Measurements from ENCODE around the gene MFSD2B.
"Not testable (repeated sequence)": the region's sequence is repeated elsewhere in the genome, so short reads cannot be mapped to it uniquely, and the experiment has no call there.

The MFSD2B gene

GRCh38 chr2:24010477-24011249 lies 778 bp downstream of the MFSD2B start:
- WGBS, 2 experiments (ENCODE audit: insufficient coverage in 2 of 2): 82 to 86% methylated on average over 25 to 36 of the region's 37 CpGs
- Histone ChIP-seq H3K4me3 (ENCODE audit: extremely low read depth, insufficient read depth, low read length, poor library complexity, severe bottlenecking) (no peak overlapping the region), H3K27ac (ENCODE audit: low read depth, low read length, severe bottlenecking) (no peak overlapping the region), H3K4me1 (ENCODE audit: control insufficient read depth, insufficient read depth, low read length, poor library complexity, severe bottlenecking) (peaks cover 21% of the 10 kb centered on the region), H3K9me3 (ENCODE audit: control insufficient read depth, low read length) (no peaks in the 10 kb centered on the region), H3K36me3 (ENCODE audit: control insufficient read depth, insufficient read depth, low read length) (no peaks in the 10 kb centered on the region)

- H3K4me1 ChIP-seq (ENCODE audit: control insufficient read depth, insufficient read depth, low read length, poor library complexity, severe bottlenecking): peaks cover 29% of the 10 kb centered on the region
- no peaks in the 10 kb centered on the region for H3K36me3 ChIP-seq (ENCODE audit: control insufficient read depth, insufficient read depth, low read length)
- no peak overlapping the region for H3K27ac ChIP-seq (ENCODE audit: low read depth, low read length, severe bottlenecking)
- no peak overlapping the region for H3K4me3 ChIP-seq (ENCODE audit: extremely low read depth, insufficient read depth, low read length, poor library complexity, severe bottlenecking)
- no peaks in the 10 kb centered on the region for H3K9me3 ChIP-seq (ENCODE audit: control insufficient read depth, low read length)
- 89 to 91% methylated on average over 4 to 6 of the region's 7 CpGs for WGBS, 2 experiments (ENCODE audit: insufficient coverage in 2 of 2)
Measured at GRCh38 chr2:24011250-24012104, 1.6 kb downstream of the MFSD2B start.

GRCh38 chr2:24012521-24013188 lies 2.8 kb downstream of the MFSD2B start:
- no peak overlapping the region for H3K27ac ChIP-seq (ENCODE audit: low read depth, low read length, severe bottlenecking)
- H3K4me1 ChIP-seq (ENCODE audit: control insufficient read depth, insufficient read depth, low read length, poor library complexity, severe bottlenecking): peaks cover 34% of the 10 kb centered on the region
- no peaks in the 10 kb centered on the region for H3K9me3 ChIP-seq (ENCODE audit: control insufficient read depth, low read length)
- WGBS, 2 experiments (ENCODE audit: insufficient coverage in 2 of 2): 80 to 98% methylated on average over 6 to 9 of the region's 9 CpGs
- H3K4me3 ChIP-seq (ENCODE audit: extremely low read depth, insufficient read depth, low read length, poor library complexity, severe bottlenecking): no peak overlapping the region
- no peaks in the 10 kb centered on the region for H3K36me3 ChIP-seq (ENCODE audit: control insufficient read depth, insufficient read depth, low read length)

GRCh38 chr2:24014902-24015301 lies 5.0 kb downstream of the MFSD2B start:
- 65 to 69% methylated on average over 2 of the region's 6 CpGs for WGBS, 2 experiments (ENCODE audit: insufficient coverage in 2 of 2)
- not testable (repeated sequence) for H3K36me3 ChIP-seq (ENCODE audit: control insufficient read depth, insufficient read depth, low read length); H3K4me3 ChIP-seq (ENCODE audit: extremely low read depth, insufficient read depth, low read length, poor library complexity, severe bottlenecking); H3K27ac ChIP-seq (ENCODE audit: low read depth, low read length, severe bottlenecking); H3K9me3 ChIP-seq (ENCODE audit: control insufficient read depth, low read length)
- H3K4me1 ChIP-seq (ENCODE audit: control insufficient read depth, insufficient read depth, low read length, poor library complexity, severe bottlenecking): peaks cover 38% of the 10 kb centered on the region

GRCh38 chr2:24015562-24016375 lies 5.9 kb downstream of the MFSD2B start:
- H3K36me3 ChIP-seq (ENCODE audit: control insufficient read depth, insufficient read depth, low read length): no peaks in the 10 kb centered on the region
- H3K4me3 ChIP-seq (ENCODE audit: extremely low read depth, insufficient read depth, low read length, poor library complexity, severe bottlenecking): no peak overlapping the region
- WGBS, 2 experiments (ENCODE audit: insufficient coverage in 2 of 2): 62 to 68% methylated on average over 9 of the region's 11 CpGs
- peak overlapping the region; percentile 81 for H3K27ac ChIP-seq (ENCODE audit: low read depth, low read length, severe bottlenecking)
- H3K4me1 ChIP-seq (ENCODE audit: control insufficient read depth, insufficient read depth, low read length, poor library complexity, severe bottlenecking): peaks cover 38% of the 10 kb centered on the region
- H3K9me3 ChIP-seq (ENCODE audit: control insufficient read depth, low read length): no peaks in the 10 kb centered on the region

GRCh38 chr2:24016376-24016761 lies 6.5 kb downstream of the MFSD2B start:
- Histone ChIP-seq H3K4me1 (ENCODE audit: control insufficient read depth, insufficient read depth, low read length, poor library complexity, severe bottlenecking) (peaks cover 38% of the 10 kb centered on the region), H3K36me3 (ENCODE audit: control insufficient read depth, insufficient read depth, low read length) (no peaks in the 10 kb centered on the region), H3K9me3 (ENCODE audit: control insufficient read depth, low read length) (no peaks in the 10 kb centered on the region), H3K27ac (ENCODE audit: low read depth, low read length, severe bottlenecking) (peak overlapping the region; percentile 81), H3K4me3 (ENCODE audit: extremely low read depth, insufficient read depth, low read length, poor library complexity, severe bottlenecking) (no peak overlapping the region)
- WGBS, 2 experiments (ENCODE audit: insufficient coverage in 2 of 2): 81 to 91% methylated on average over 3 to 7 of the region's 9 CpGs

GRCh38 chr2:24016853-24017703 lies 7.2 kb downstream of the MFSD2B start:
- WGBS, 2 experiments (ENCODE audit: insufficient coverage in 2 of 2): 92 to 96% methylated on average over 25 to 32 of the region's 35 CpGs
- H3K9me3 ChIP-seq (ENCODE audit: control insufficient read depth, low read length): no peaks in the 10 kb centered on the region
- peaks cover 38% of the 10 kb centered on the region for H3K4me1 ChIP-seq (ENCODE audit: control insufficient read depth, insufficient read depth, low read length, poor library complexity, severe bottlenecking)
- H3K4me3 ChIP-seq (ENCODE audit: extremely low read depth, insufficient read depth, low read length, poor library complexity, severe bottlenecking): no peak overlapping the region
- peak overlapping the region; percentile 81 for H3K27ac ChIP-seq (ENCODE audit: low read depth, low read length, severe bottlenecking)
- no peaks in the 10 kb centered on the region for H3K36me3 ChIP-seq (ENCODE audit: control insufficient read depth, insufficient read depth, low read length)

GRCh38 chr2:24017711-24018110 lies 7.8 kb downstream of the MFSD2B start:
- Histone ChIP-seq H3K36me3 (ENCODE audit: control insufficient read depth, insufficient read depth, low read length) (peaks cover 3% of the 10 kb centered on the region), H3K9me3 (ENCODE audit: control insufficient read depth, low read length) (no peaks in the 10 kb centered on the region), H3K27ac (ENCODE audit: low read depth, low read length, severe bottlenecking) (no peak overlapping the region), H3K4me1 (ENCODE audit: control insufficient read depth, insufficient read depth, low read length, poor library complexity, severe bottlenecking) (peaks cover 33% of the 10 kb centered on the region), H3K4me3 (ENCODE audit: extremely low read depth, insufficient read depth, low read length, poor library complexity, severe bottlenecking) (no peak overlapping the region)
- 90 to 94% methylated on average over 3 to 6 of the region's 8 CpGs for WGBS, 2 experiments (ENCODE audit: insufficient coverage in 2 of 2)

GRCh38 chr2:24018241-24018640 lies 8.4 kb downstream of the MFSD2B start:
- no peak overlapping the region for H3K27ac ChIP-seq (ENCODE audit: low read depth, low read length, severe bottlenecking)
- H3K36me3 ChIP-seq (ENCODE audit: control insufficient read depth, insufficient read depth, low read length): peaks cover 9% of the 10 kb centered on the region
- no peak overlapping the region for H3K4me3 ChIP-seq (ENCODE audit: extremely low read depth, insufficient read depth, low read length, poor library complexity, severe bottlenecking)
- no peaks in the 10 kb centered on the region for H3K9me3 ChIP-seq (ENCODE audit: control insufficient read depth, low read length)
- H3K4me1 ChIP-seq (ENCODE audit: control insufficient read depth, insufficient read depth, low read length, poor library complexity, severe bottlenecking): peaks cover 28% of the 10 kb centered on the region
- 77 to 91% methylated on average over 4 to 6 of the region's 9 CpGs for WGBS, 2 experiments (ENCODE audit: insufficient coverage in 2 of 2)

All from mesodermal cell (in vitro differentiated cells).